H9 (cell line): ENCODE data around the gene CDK6. TPM values are rescaled to one million over a fixed set of nuclear protein-coding genes. Genes with fewer than 3 reads are reported as not detected.

Experiments
- DNase-seq: peaks from one replicate; pipeline ENCODE4 v3.0.0-alpha.2; 2017
- H2AFZ ChIP-seq: one replicate; pipeline ENCODE4 v1.6.1; 2013; ENCODE audit warnings: mild to moderate bottlenecking, low read length, control low read depth, moderate library complexity
- H2AK5ac ChIP-seq: 2 replicates; pipeline ENCODE4 v1.6.1; 2013; ENCODE audit warnings: low read length, control low read depth, mixed read lengths; ENCODE audit not compliant: insufficient read length
- H2BK120ac ChIP-seq: one replicate; pipeline ENCODE4 v1.6.1; 2013; ENCODE audit warnings: low read depth, mild to moderate bottlenecking, low read length, control low read depth, inconsistent platforms; ENCODE audit not compliant: poor library complexity, severe bottlenecking
- H2BK12ac ChIP-seq: 2 replicates; pipeline ENCODE4 v1.6.1; 2013; ENCODE audit warnings: low read length, control low read depth, mixed read lengths, low read depth; ENCODE audit not compliant: insufficient read length
- H2BK15ac ChIP-seq: 2 replicates; pipeline ENCODE4 v1.6.1; 2013; ENCODE audit warnings: low read depth, low read length, control low read depth
- H2BK20ac ChIP-seq: one replicate; pipeline ENCODE4 v1.6.1; 2013; ENCODE audit warnings: low read depth, mild to moderate bottlenecking, low read length, control low read depth, inconsistent platforms; ENCODE audit not compliant: poor library complexity, severe bottlenecking
- H2BK5ac ChIP-seq: 2 replicates; pipeline ENCODE4 v1.6.1; 2013; ENCODE audit warnings: low read length, control low read depth, mixed read lengths; ENCODE audit not compliant: insufficient read length
- H3K14ac ChIP-seq: 2 replicates; pipeline ENCODE4 v1.6.1; 2013; ENCODE audit warnings: low read length, control low read depth; ENCODE audit not compliant: insufficient read depth
- H3K18ac ChIP-seq: 2 replicates; pipeline ENCODE4 v1.6.1; 2013; ENCODE audit warnings: low read depth, mild to moderate bottlenecking, mixed read lengths, low read length, control low read depth; ENCODE audit not compliant: insufficient read length
- H3K23ac ChIP-seq: 2 replicates; pipeline ENCODE4 v1.6.1; 2013; ENCODE audit warnings: low read length, control low read depth, mixed read lengths, low read depth; ENCODE audit not compliant: insufficient read length
- H3K23me2 ChIP-seq: 2 replicates; pipeline ENCODE4 v1.6.1; 2013; ENCODE audit warnings: low read depth, mild to moderate bottlenecking, mixed read lengths, low read length, control low read depth; ENCODE audit not compliant: insufficient read length, poor library complexity, severe bottlenecking
- H3K27ac ChIP-seq: 2 replicates; pipeline ENCODE4 v1.5.1; 2013; ENCODE audit warnings: low read length, control low read depth, mixed read lengths, low read depth; ENCODE audit not compliant: insufficient read length
- H3K27me3 ChIP-seq: 2 replicates; pipeline ENCODE4 v1.6.1; 2013; ENCODE audit warnings: low read length, control low read depth, inconsistent platforms; ENCODE audit not compliant: insufficient read depth
- H3K4ac ChIP-seq: 2 replicates; pipeline ENCODE4 v1.6.1; 2013; ENCODE audit warnings: low read depth, mild to moderate bottlenecking, control low read depth, inconsistent platforms, low read length, moderate library complexity
- H3K4me1 ChIP-seq: 2 replicates; pipeline ENCODE4 v1.6.1; 2013; ENCODE audit warnings: low read length, control low read depth, inconsistent platforms; ENCODE audit not compliant: insufficient read depth
- H3K4me2 ChIP-seq: 2 replicates; pipeline ENCODE4 v1.6.1; 2013; ENCODE audit warnings: low read length, control low read depth, mixed read lengths; ENCODE audit not compliant: insufficient read length, insufficient read depth
- H3K56ac ChIP-seq: 2 replicates; pipeline ENCODE4 v1.6.1; 2013; ENCODE audit warnings: low read depth, mild to moderate bottlenecking, mixed read lengths, low read length, control low read depth; ENCODE audit not compliant: insufficient read length
- H3K79me1 ChIP-seq: 2 replicates; pipeline ENCODE4 v1.6.1; 2013; ENCODE audit warnings: low read depth, mild to moderate bottlenecking, moderate library complexity, low read length, control low read depth, inconsistent platforms; ENCODE audit not compliant: insufficient read depth, poor library complexity, severe bottlenecking
- H3K79me2 ChIP-seq: 2 replicates; pipeline ENCODE4 v1.6.1; 2013; ENCODE audit warnings: low read length, control low read depth, inconsistent platforms; ENCODE audit not compliant: insufficient read depth
- H3K9ac ChIP-seq: 2 replicates; pipeline ENCODE4 v1.6.1; 2013; ENCODE audit warnings: low read length, control low read depth, mixed read lengths; ENCODE audit not compliant: insufficient read length; ENCODE audit errors: extremely low read depth
- H3K9me3 ChIP-seq: one replicate; pipeline ENCODE4 v1.6.1; 2013; ENCODE audit warnings: low read depth, low read length, inconsistent platforms; ENCODE audit not compliant: control insufficient read depth
- H3T11ph ChIP-seq: one replicate; pipeline ENCODE4 v1.6.1; 2013; ENCODE audit warnings: mild to moderate bottlenecking, low read length, control low read depth, inconsistent platforms
- H4K20me1 ChIP-seq: one replicate; pipeline ENCODE4 v1.6.1; 2013; ENCODE audit not compliant: control insufficient read depth, insufficient read length, insufficient read depth
- H4K5ac ChIP-seq: 2 replicates; pipeline ENCODE4 v1.6.1; 2013; ENCODE audit warnings: low read depth, mild to moderate bottlenecking, mixed read lengths, low read length, control low read depth; ENCODE audit not compliant: insufficient read length
- H4K8ac ChIP-seq: replicated peaks from 2 replicates; pipeline ENCODE4 v1.6.1; 2013; ENCODE audit warnings: low read length, control low read depth, mixed read lengths, low read depth; ENCODE audit not compliant: insufficient read length
- H4K91ac ChIP-seq: 2 replicates; pipeline ENCODE4 v1.6.1; 2013; ENCODE audit warnings: low read depth, mild to moderate bottlenecking, moderate library complexity, mixed read lengths, low read length, control low read depth; ENCODE audit not compliant: insufficient read length
- H3K27ac Mint-ChIP-seq, 3 experiments: 2 replicates in 2 of 3; 3 replicates in 1 of 3; pipeline ENCODE4 v1.8.0; 2020 to 2021; ENCODE audit warnings: mixed read lengths in 3 of 3, mild to moderate bottlenecking in 1 of 3, moderate library complexity in 1 of 3
- H3K27me3 Mint-ChIP-seq: 2 replicates; pipeline ENCODE4 v1.8.0; 2021; ENCODE audit warnings: low read depth, mild to moderate bottlenecking, moderate library complexity, mixed read lengths
- H3K36me3 Mint-ChIP-seq, 3 experiments: 2 replicates in 2 of 3; 3 replicates in 1 of 3; pipeline ENCODE4 v1.8.0; 2020 to 2021; ENCODE audit warnings: low read depth in 3 of 3, mixed read lengths in 3 of 3; ENCODE audit not compliant: insufficient read depth in 1 of 3
- H3K4me1 Mint-ChIP-seq, 2 experiments: 2 replicates each; pipeline ENCODE4 v1.8.0; 2020; ENCODE audit warnings: mixed read lengths in 2 of 2
- H3K4me3 Mint-ChIP-seq, 2 experiments: 2 replicates in 1 of 2; 3 replicates in 1 of 2; pipeline ENCODE4 v1.8.0; 2020 to 2021; ENCODE audit warnings: mild to moderate bottlenecking in 2 of 2, mixed read lengths in 2 of 2, moderate library complexity in 1 of 2
- H3K9me3 Mint-ChIP-seq, 2 experiments: 2 replicates in 1 of 2; 3 replicates in 1 of 2; pipeline ENCODE4 v1.8.0; 2020; ENCODE audit warnings: mild to moderate bottlenecking in 2 of 2, mixed read lengths in 2 of 2, moderate library complexity in 1 of 2
- WGBS: extraction: QIAGEN DNeasy Blood & Tissue Kit; methylation state at CpG from one replicate; pipeline ENCODE4 v1.1.7; 2013; ENCODE audit warnings: missing lambda C conversion rate, low lambda C conversion rate, mixed read lengths; ENCODE audit not compliant: insufficient read length; ENCODE audit errors: extremely low coverage; 5-methylcytosine and 5-hydroxymethylcytosine counted together
- total RNA-seq: library from RNA; stranded (reverse); gene quantifications from 2 replicates; pipeline ENCODE4 v1.2.1, GENCODE V29; 2021
- TF ChIP-seq, protein P1 (sequence below): fragments of 200-600 bp; sonication (generic); conservative IDR thresholded peaks from 3 replicates; pipeline ENCODE4 v1.8.0; 2021; ENCODE audit warnings: antibody characterized with exemption, mild to moderate bottlenecking

The CDK6 gene
- total RNA-seq, 1 experiment from 2014 or later = 30.0 TPM

DNA sequence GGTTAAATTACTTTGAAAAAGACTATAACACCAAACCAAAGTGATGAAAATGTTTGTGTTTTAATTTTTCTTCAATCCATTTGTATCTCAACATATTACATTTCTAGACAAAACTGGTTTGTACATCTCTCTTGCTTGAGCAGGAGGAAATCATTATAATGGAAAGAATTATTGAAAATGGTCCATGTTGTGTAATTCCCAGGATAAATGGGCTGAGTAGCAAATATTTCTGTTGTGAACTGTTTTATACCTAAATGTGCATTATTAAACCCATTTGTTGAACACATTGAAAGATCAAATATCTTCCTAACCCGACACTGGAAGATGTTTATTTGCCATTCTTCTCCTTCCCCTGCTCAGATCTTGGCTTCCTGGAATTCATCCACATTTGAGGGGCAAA lies 14.1 kb upstream of the CDK6 start:
- TF ChIP-seq, protein P1, sequence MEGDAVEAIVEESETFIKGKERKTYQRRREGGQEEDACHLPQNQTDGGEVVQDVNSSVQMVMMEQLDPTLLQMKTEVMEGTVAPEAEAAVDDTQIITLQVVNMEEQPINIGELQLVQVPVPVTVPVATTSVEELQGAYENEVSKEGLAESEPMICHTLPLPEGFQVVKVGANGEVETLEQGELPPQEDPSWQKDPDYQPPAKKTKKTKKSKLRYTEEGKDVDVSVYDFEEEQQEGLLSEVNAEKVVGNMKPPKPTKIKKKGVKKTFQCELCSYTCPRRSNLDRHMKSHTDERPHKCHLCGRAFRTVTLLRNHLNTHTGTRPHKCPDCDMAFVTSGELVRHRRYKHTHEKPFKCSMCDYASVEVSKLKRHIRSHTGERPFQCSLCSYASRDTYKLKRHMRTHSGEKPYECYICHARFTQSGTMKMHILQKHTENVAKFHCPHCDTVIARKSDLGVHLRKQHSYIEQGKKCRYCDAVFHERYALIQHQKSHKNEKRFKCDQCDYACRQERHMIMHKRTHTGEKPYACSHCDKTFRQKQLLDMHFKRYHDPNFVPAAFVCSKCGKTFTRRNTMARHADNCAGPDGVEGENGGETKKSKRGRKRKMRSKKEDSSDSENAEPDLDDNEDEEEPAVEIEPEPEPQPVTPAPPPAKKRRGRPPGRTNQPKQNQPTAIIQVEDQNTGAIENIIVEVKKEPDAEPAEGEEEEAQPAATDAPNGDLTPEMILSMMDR = no peak
- Histone ChIP-seq H4K5ac (no peak overlapping the region), H3K9ac (no peak overlapping the region), H3K4ac (no peak overlapping the region), H2BK15ac (no peak overlapping the region), H3K56ac (no peak overlapping the region), H2AFZ (no peak overlapping the region), H3K27me3 (no peaks in the 10 kb centered on the region), H2BK12ac (no peak overlapping the region), H3K27ac (no peak overlapping the region), H3K23ac (no peak overlapping the region), H2BK120ac (no peak overlapping the region), H3K79me2 (no peaks in the 10 kb centered on the region), H2AK5ac (no peak overlapping the region), H3K23me2 (no peaks in the 10 kb centered on the region), H3K79me1 (no peaks in the 10 kb centered on the region), H4K8ac (no peak overlapping the region), H2BK5ac (no peak overlapping the region), H4K20me1 (no peaks in the 10 kb centered on the region), H3K4me1 (no peaks in the 10 kb centered on the region), H3K9me3 (no peaks in the 10 kb centered on the region), H3T11ph (no peak overlapping the region), H3K4me2 (no peak overlapping the region), H2BK20ac (no peak overlapping the region), H4K91ac (no peak overlapping the region), H3K18ac (no peak overlapping the region), H3K14ac (no peak overlapping the region)
- no peak overlapping the region for H3K4me3 Mint-ChIP-seq
- no peaks in the 10 kb centered on the region for H3K36me3 Mint-ChIP-seq
- H3K27ac Mint-ChIP-seq = no peak overlapping the region
- H3K27me3 Mint-ChIP-seq = peaks cover 8% of the 10 kb centered on the region
- H3K9me3 Mint-ChIP-seq = no peaks in the 10 kb centered on the region
- WGBS = no CpG with 5 or more reads among the region's 1 CpG
- H3K4me1 Mint-ChIP-seq = peaks cover 6 to 9% of the 10 kb centered on the region in 2 experiments
- no peak for DNase-seq
